ENCODE results near the gene PPP1R7.
"Not testable (repeated sequence)": the region's sequence is repeated elsewhere in the genome, so short reads cannot be mapped to it uniquely, and the experiment has no call there.

PPP1R7 gene, protein sequence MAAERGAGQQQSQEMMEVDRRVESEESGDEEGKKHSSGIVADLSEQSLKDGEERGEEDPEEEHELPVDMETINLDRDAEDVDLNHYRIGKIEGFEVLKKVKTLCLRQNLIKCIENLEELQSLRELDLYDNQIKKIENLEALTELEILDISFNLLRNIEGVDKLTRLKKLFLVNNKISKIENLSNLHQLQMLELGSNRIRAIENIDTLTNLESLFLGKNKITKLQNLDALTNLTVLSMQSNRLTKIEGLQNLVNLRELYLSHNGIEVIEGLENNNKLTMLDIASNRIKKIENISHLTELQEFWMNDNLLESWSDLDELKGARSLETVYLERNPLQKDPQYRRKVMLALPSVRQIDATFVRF

DNA sequence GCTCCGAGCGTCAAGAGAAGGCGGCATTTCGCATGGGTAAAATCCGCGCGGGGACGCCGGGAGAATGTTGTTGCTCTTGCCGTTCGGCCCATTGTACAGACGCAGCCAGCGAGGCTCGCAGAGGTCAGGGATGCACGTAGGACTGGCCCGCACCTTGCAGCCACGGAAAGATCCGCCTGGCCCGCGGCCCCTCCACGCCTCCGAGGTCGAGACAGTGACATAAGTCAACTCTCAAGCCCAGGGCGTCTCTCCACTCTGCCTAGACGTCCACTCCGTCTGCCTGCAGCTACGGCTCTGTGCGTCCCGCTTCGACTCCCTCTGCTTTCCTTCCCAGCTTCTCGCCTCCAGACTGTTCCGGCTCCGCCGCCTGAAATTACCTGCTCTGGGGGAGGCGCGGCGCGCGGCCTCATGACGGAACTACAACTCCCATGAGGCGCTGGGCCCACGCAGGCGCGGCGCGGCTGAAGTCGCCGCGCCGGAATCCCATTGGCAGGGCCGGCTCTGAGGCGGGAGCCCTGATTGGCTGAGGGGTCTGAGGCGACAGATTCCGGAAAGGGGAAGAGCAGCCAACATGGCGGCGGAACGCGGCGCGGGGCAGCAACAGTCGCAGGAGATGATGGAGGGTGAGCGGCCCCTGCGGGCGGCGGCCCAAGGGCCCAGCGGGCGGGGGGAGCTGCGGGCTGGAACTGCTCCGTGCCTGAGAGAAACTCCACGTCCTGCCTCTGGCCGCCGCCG lies at the start of gene PPP1R7:
TSS of gene PPP1R7 (plus strand) at position 543 of the 735 bp plus-strand sequence. CDS start at position 572, 29 bp downstream.
- H3K27me3 ChIP-seq (replicated peaks): no peaks in the 10 kb centered on the region
- TF ChIP-seq, protein P1, sequence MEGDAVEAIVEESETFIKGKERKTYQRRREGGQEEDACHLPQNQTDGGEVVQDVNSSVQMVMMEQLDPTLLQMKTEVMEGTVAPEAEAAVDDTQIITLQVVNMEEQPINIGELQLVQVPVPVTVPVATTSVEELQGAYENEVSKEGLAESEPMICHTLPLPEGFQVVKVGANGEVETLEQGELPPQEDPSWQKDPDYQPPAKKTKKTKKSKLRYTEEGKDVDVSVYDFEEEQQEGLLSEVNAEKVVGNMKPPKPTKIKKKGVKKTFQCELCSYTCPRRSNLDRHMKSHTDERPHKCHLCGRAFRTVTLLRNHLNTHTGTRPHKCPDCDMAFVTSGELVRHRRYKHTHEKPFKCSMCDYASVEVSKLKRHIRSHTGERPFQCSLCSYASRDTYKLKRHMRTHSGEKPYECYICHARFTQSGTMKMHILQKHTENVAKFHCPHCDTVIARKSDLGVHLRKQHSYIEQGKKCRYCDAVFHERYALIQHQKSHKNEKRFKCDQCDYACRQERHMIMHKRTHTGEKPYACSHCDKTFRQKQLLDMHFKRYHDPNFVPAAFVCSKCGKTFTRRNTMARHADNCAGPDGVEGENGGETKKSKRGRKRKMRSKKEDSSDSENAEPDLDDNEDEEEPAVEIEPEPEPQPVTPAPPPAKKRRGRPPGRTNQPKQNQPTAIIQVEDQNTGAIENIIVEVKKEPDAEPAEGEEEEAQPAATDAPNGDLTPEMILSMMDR (IDR thresholded peaks at IDR 0.05; ENCODE audit: low read depth, low read length, missing control alignments): no peak
- H3K36me3 ChIP-seq (replicated peaks): no peaks in the 10 kb centered on the region
- in situ Hi-C loops (cut with HindIII; ENCODE audit: low pct_ligation_motif_present, low sequenced_read_pairs): no loop called here
- H3K4me3 ChIP-seq (ENCODE audit: low read depth, low read length): peak within 1 kb of the TSS; percentile 83
- peak within 1 kb of the TSS; percentile 52 for H3K27ac ChIP-seq
- peak; percentile 89 for DNase-seq

DNA sequence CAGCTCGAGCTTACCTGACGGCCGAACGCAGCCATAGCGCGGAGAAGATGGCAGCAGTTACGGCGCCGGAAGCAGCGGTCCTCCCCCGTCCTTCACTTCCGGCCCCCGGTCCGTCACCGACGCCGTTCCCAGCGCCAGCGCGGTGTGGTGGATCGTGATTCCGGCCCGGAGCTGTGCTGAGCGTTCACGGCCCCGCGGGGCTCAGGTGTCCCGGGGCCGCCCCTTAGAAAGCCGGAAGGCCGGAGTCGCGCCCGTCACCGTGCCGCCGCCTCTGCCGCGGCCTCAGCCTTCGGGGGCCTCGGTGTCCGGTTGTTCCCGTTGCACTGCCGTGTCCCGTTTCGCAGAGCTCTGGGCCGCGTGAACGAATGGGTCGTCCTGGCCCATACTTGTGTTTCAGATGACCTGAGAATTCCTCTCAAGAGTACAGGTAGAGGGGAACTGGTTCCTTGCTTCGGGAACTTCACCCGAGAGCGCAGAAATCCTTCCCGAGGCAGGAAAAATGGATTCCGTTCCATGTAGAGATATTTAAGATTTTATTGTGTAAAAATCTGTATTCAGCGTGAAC lies 47.9 kb upstream of the PPP1R7 start, which contains the start of gene MTERF4:
TSS of gene MTERF4 (minus strand) at position 49 of the 565 bp plus-strand sequence. CDS start at position 35, 14 bp downstream.
- Histone ChIP-seq H3K4me3 (ENCODE audit: low read depth, low read length) (peak within 1 kb of the TSS; percentile 92), H3K27ac (peak within 1 kb of the TSS; percentile 55), H3K27me3 (replicated peaks) (no peaks in the 10 kb centered on the region), H3K36me3 (replicated peaks) (peaks cover 2% of the 10 kb centered on the region)
- TF ChIP-seq, protein P1 (IDR thresholded peaks at IDR 0.05; ENCODE audit: low read depth, low read length, missing control alignments): no peak
- in situ Hi-C loops (cut with HindIII; ENCODE audit: low pct_ligation_motif_present, low sequenced_read_pairs): no loop called here
- peak; percentile 68 for DNase-seq

DNA sequence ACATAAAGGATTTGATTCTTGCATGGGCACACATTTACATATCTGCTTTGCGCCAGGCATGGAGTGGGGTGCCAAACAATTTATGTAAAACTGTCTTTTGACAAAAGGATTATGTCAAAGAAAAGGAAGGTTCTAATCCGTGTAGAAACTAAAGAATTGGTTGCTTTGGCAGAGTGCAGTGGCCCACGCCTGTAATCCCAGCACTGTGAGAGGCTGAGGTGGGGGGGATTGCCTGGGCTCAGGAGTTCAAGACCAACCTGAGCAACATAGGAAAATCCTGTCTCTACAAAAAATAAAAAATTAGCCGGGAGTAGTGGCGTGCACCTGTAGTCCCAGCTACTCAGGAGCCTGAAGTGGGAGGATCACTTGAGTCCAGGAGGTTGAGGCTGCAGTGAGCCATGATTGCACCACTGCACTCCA lies 47.1 kb upstream of the PPP1R7 start:
- Histone ChIP-seq H3K27me3 (replicated peaks) (no peaks in the 10 kb centered on the region), H3K4me3 (ENCODE audit: low read depth, low read length) (peak overlapping the region; percentile 92), H3K27ac (no peak overlapping the region), H3K36me3 (replicated peaks) (peaks cover 2% of the 10 kb centered on the region)
- no peak for DNase-seq
- TF ChIP-seq, protein P1 (IDR thresholded peaks at IDR 0.05; ENCODE audit: low read depth, low read length, missing control alignments): no peak
- in situ Hi-C loops (cut with HindIII; ENCODE audit: low pct_ligation_motif_present, low sequenced_read_pairs): no loop called here

DNA sequence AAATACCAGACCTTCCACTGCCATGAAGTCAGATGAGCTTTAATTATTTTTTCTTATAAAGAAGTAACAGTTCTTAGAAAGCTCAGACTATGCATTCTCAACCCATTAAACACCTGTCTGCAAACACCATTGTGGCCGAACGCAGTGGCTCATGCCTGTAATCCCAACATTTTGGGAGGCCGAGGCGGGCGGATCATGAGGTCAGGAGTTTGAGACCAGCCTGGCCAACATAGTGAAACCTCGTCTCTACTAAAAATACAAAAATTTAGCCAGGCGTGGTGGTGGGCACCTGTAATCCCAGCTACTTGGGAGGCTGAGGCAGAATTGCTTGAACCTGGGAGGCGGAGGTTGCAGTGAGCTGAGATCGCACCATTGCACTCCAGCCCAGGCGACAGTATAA lies 45.7 kb upstream of the PPP1R7 start:
- H3K27ac ChIP-seq; in situ Hi-C loops (cut with HindIII; ENCODE audit: low pct_ligation_motif_present, low sequenced_read_pairs); H3K36me3 ChIP-seq (replicated peaks); H3K27me3 ChIP-seq (replicated peaks); DNase-seq; H3K4me3 ChIP-seq (ENCODE audit: low read depth, low read length): not testable (repeated sequence)

DNA sequence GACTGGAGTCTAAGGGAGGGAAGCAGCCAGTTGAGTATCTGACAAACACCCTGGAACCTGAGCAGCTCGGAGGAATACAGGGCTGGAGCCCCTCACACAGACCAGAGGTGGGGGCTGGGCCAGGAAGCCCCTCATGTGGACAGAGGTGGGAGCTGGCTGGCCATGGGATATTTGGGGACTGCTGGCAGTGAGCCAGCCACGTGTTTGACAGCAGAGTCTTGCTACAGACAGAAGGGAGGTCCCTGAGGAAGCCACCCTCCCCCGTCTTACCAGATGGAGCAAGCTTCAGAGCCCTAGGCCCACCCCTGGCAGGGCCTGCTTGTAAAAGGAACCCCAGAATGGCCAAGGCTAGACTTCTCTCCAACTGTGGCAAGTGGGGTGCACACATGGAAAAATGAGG lies 44.6 kb upstream of the PPP1R7 start:
- no peaks in the 10 kb centered on the region for H3K36me3 ChIP-seq (replicated peaks)
- no peak overlapping the region for H3K27ac ChIP-seq
- DNase-seq: no peak
- TF ChIP-seq, protein P1 (IDR thresholded peaks at IDR 0.05; ENCODE audit: low read depth, low read length, missing control alignments): no peak
- in situ Hi-C loops (cut with HindIII; ENCODE audit: low pct_ligation_motif_present, low sequenced_read_pairs): no loop called here
- no peak overlapping the region for H3K4me3 ChIP-seq (ENCODE audit: low read depth, low read length)
- H3K27me3 ChIP-seq (replicated peaks): no peaks in the 10 kb centered on the region

Data from brain microvascular endothelial cell (primary cell).